ENCODE measurements around the gene IGSF9B. TPM values are rescaled to one million over a fixed set of nuclear protein-coding genes. Genes with fewer than 3 reads are reported as not detected.

Gene IGSF9B
- total RNA-seq, 2 experiments from 2014 or later: 24.3 to 27.4 TPM

GRCh38 chr11:133942577-133942976 lies 14.2 kb downstream of the IGSF9B start:
- peaks cover 48% of the 10 kb centered on the region for H3K4me1 Mint-ChIP-seq (ENCODE audit: low read depth)
- no peaks in the 10 kb centered on the region for H3K9me3 Mint-ChIP-seq
- Histone ChIP-seq H3K27me3 (ENCODE audit: control insufficient read depth in 1 of 2, insufficient read depth in 2 of 2, low read length in 2 of 2) (no peaks in the 10 kb centered on the region), H3K9me3 (ENCODE audit: control insufficient read depth in 1 of 2, insufficient read depth in 1 of 2, low read length in 2 of 2) (no peaks in the 10 kb centered on the region), H3K36me3 (ENCODE audit: insufficient read depth, low read length) (peaks cover 11% of the 10 kb centered on the region), H3K27ac (ENCODE audit: low read depth in 1 of 2, low read length in 2 of 2) (no peak overlapping the region), H3K4me3 (ENCODE audit: low read length) (no peak overlapping the region), H3K4me1 (ENCODE audit: insufficient read depth, low read length) (peaks cover 47% of the 10 kb centered on the region)
- TF ChIP-seq, protein P1, sequence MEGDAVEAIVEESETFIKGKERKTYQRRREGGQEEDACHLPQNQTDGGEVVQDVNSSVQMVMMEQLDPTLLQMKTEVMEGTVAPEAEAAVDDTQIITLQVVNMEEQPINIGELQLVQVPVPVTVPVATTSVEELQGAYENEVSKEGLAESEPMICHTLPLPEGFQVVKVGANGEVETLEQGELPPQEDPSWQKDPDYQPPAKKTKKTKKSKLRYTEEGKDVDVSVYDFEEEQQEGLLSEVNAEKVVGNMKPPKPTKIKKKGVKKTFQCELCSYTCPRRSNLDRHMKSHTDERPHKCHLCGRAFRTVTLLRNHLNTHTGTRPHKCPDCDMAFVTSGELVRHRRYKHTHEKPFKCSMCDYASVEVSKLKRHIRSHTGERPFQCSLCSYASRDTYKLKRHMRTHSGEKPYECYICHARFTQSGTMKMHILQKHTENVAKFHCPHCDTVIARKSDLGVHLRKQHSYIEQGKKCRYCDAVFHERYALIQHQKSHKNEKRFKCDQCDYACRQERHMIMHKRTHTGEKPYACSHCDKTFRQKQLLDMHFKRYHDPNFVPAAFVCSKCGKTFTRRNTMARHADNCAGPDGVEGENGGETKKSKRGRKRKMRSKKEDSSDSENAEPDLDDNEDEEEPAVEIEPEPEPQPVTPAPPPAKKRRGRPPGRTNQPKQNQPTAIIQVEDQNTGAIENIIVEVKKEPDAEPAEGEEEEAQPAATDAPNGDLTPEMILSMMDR (IDR thresholded peaks at IDR 0.05): no peak
- H3K4me3 Mint-ChIP-seq: no peak overlapping the region
- H3K27ac Mint-ChIP-seq: peak overlapping the region; percentile 48
- CTCF ChIA-PET: interaction anchor here (1.7 to 2.8 kb wide), 2 partner anchors 14 to 15 kb away, joined by 5 to 8 read pairs; partner anchors contain the start of gene IGSF9B
- no peak for ATAC-seq (ENCODE audit: poor library complexity)
- intact Hi-C loops (cut with DNase I, micrococcal nuclease): no loop called here
- POLR2A ChIA-PET: no interaction called here
- no peak for DNase-seq
- H3K27me3 Mint-ChIP-seq: no peaks in the 10 kb centered on the region
- peaks cover 50% of the 10 kb centered on the region for H3K36me3 Mint-ChIP-seq (ENCODE audit: low read depth)

DNA sequence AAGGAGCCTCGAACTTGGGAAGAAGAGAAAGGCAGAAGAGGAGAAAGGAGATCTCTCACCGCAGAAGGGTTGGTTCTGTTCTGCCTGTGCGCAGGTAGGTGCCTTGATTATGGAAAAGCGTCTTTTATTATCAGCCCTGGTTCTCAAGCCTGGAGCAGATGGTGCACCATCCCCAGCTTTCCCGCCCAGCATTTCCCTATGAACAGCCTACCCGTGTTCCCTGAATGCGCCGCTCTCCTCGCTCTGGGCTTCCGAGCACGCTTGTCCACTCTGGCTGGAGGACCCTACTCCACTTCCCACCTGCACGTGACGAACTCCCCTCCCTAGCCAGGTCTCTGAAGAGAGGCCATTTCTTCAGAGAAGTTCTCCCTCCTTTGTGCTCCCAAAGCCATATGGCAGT lies 15.2 kb downstream of the IGSF9B start:
- TF ChIP-seq, protein P1 (IDR thresholded peaks at IDR 0.05): no peak
- ChIA-PET CTCF (no interaction called here), POLR2A (no interaction called here)
- Mint-ChIP-seq H3K27ac (peak overlapping the region; percentile 2), H3K36me3 (ENCODE audit: low read depth) (peaks cover 56% of the 10 kb centered on the region), H3K9me3 (no peaks in the 10 kb centered on the region), H3K4me1 (ENCODE audit: low read depth) (peaks cover 38% of the 10 kb centered on the region), H3K27me3 (no peaks in the 10 kb centered on the region), H3K4me3 (no peak overlapping the region)
- intact Hi-C loops (cut with DNase I, micrococcal nuclease): no loop called here
- peaks cover 15% of the 10 kb centered on the region for H3K36me3 ChIP-seq (ENCODE audit: insufficient read depth, low read length)
- no peak overlapping the region for H3K4me3 ChIP-seq (ENCODE audit: low read length)
- no peaks in the 10 kb centered on the region for H3K27me3 ChIP-seq (ENCODE audit: control insufficient read depth in 1 of 2, insufficient read depth in 2 of 2, low read length in 2 of 2)
- peaks cover 37% of the 10 kb centered on the region for H3K4me1 ChIP-seq (ENCODE audit: insufficient read depth, low read length)
- ATAC-seq (ENCODE audit: poor library complexity) (no peak), DNase-seq (no peak)
- no peak overlapping the region for H3K27ac ChIP-seq (ENCODE audit: low read depth in 1 of 2, low read length in 2 of 2)
- H3K9me3 ChIP-seq (ENCODE audit: control insufficient read depth in 1 of 2, insufficient read depth in 1 of 2, low read length in 2 of 2): no peaks in the 10 kb centered on the region

GRCh38 chr11:133940034-133940433 lies 16.7 kb downstream of the IGSF9B start:
- H3K27ac Mint-ChIP-seq: no peak overlapping the region
- intact Hi-C loops (cut with DNase I, micrococcal nuclease): no loop called here
- ATAC-seq (ENCODE audit: poor library complexity): no peak

More at GRCh38 chr11:133940034-133940433, 16.7 kb downstream of the IGSF9B start:
- Histone ChIP-seq H3K4me3 (ENCODE audit: low read length) (no peak overlapping the region), H3K4me1 (ENCODE audit: insufficient read depth, low read length) (peaks cover 22% of the 10 kb centered on the region), H3K36me3 (ENCODE audit: insufficient read depth, low read length) (peaks cover 24% of the 10 kb centered on the region), H3K9me3 (ENCODE audit: control insufficient read depth in 1 of 2, insufficient read depth in 1 of 2, low read length in 2 of 2) (no peaks in the 10 kb centered on the region), H3K27me3 (ENCODE audit: control insufficient read depth in 1 of 2, insufficient read depth in 2 of 2, low read length in 2 of 2) (no peaks in the 10 kb centered on the region), H3K27ac (ENCODE audit: low read depth in 1 of 2, low read length in 2 of 2) (no peak overlapping the region)
- no peaks in the 10 kb centered on the region for H3K9me3 Mint-ChIP-seq
- TF ChIP-seq, protein P1 (IDR thresholded peaks at IDR 0.05): no peak
- H3K4me3 Mint-ChIP-seq: no peak overlapping the region
- peaks cover 25% of the 10 kb centered on the region for H3K4me1 Mint-ChIP-seq (ENCODE audit: low read depth)
- POLR2A ChIA-PET: no interaction called here
- H3K36me3 Mint-ChIP-seq (ENCODE audit: low read depth): peaks cover 60% of the 10 kb centered on the region
- CTCF ChIA-PET: no interaction called here
- no peak for DNase-seq
- H3K27me3 Mint-ChIP-seq: no peaks in the 10 kb centered on the region
